Ammon's horn (tissue), 1 donor: Measurements from ENCODE around the gene SLIT3.

ENCODE experiments used
- DNase-seq: peaks from one replicate; pipeline ENCODE4 v3.0.0-alpha.2; 2016; ENCODE audit warnings: low spot score

SLIT3 gene

GRCh38 chr5:168796593-168797580 lies 504.1 kb downstream of the SLIT3 start:
- peak; percentile 76 for DNase-seq

- no peak for DNase-seq
Measured at GRCh38 chr5:168796000-168796399, 504.9 kb downstream of the SLIT3 start.

- DNase-seq = peak; percentile 39
Measured at GRCh38 chr5:168793841-168794837, 506.8 kb downstream of the SLIT3 start.

GRCh38 chr5:168792678-168793077 lies 508.3 kb downstream of the SLIT3 start:
- DNase-seq = no peak

- DNase-seq = no peak
Measured at GRCh38 chr5:168790671-168791250, 510.2 kb downstream of the SLIT3 start.

- DNase-seq = no peak
Measured at GRCh38 chr5:168790002-168790635, 510.8 kb downstream of the SLIT3 start.

GRCh38 chr5:168788786-168789185 lies 512.2 kb downstream of the SLIT3 start:
- DNase-seq = no peak

GRCh38 chr5:168788107-168788506 lies 512.8 kb downstream of the SLIT3 start:
- no peak for DNase-seq

- DNase-seq = no peak
Measured at GRCh38 chr5:168786147-168786546, 514.8 kb downstream of the SLIT3 start.

GRCh38 chr5:168784454-168784853 lies 516.5 kb downstream of the SLIT3 start:
- DNase-seq = no peak

GRCh38 chr5:168781941-168782571 lies 518.9 kb downstream of the SLIT3 start:
- DNase-seq = no peak

- no peak for DNase-seq
Measured at GRCh38 chr5:168780888-168781287, 520.1 kb downstream of the SLIT3 start.

- peak; percentile 19 for DNase-seq
Measured at GRCh38 chr5:168779333-168779732, 521.6 kb downstream of the SLIT3 start.

GRCh38 chr5:168778536-168778935 lies 522.4 kb downstream of the SLIT3 start:
- DNase-seq = no peak

GRCh38 chr5:168777651-168778050 lies 523.3 kb downstream of the SLIT3 start:
- no peak for DNase-seq

- DNase-seq = no peak
Measured at GRCh38 chr5:168776070-168776469, 524.9 kb downstream of the SLIT3 start.

- DNase-seq = no peak
Measured at GRCh38 chr5:168773226-168773625, 527.7 kb downstream of the SLIT3 start.

- no peak for DNase-seq
Measured at GRCh38 chr5:168772316-168772961, 528.5 kb downstream of the SLIT3 start.

- no peak for DNase-seq
Measured at GRCh38 chr5:168771678-168772077, 529.3 kb downstream of the SLIT3 start.

GRCh38 chr5:168770996-168771395 lies 529.9 kb downstream of the SLIT3 start:
- no peak for DNase-seq
